SU-DHL-6 (cell line): ENCODE measurements around the gene RAG2.

ENCODE experiments used
- H2AFZ ChIP-seq: fragments of 200-600 bp; sonication (generic); 2 replicates; pipeline ENCODE4 v1.6.1; 2014; ENCODE audit warnings: low read depth, mild to moderate bottlenecking, moderate library complexity, mixed read lengths, antibody characterized with exemption, low read length; ENCODE audit not compliant: severe bottlenecking
- H3F3A ChIP-seq: fragments of 200-600 bp; shearing (Covaris generic); 2 replicates; pipeline ENCODE4 v1.6.0; 2016; ENCODE audit warnings: antibody characterized with exemption, mild to moderate bottlenecking; ENCODE audit not compliant: insufficient read depth
- H3K27ac ChIP-seq: fragments of 200-600 bp; sonication (generic); 2 replicates; pipeline ENCODE4 v1.5.1; 2016; ENCODE audit warnings: low read depth, mild to moderate bottlenecking, low read length, moderate library complexity, mixed read lengths
- H3K27me3 ChIP-seq: fragments of 200-600 bp; sonication (generic), shearing (Covaris generic); 2 replicates; pipeline ENCODE4 v1.6.0; 2014; ENCODE audit warnings: mild to moderate bottlenecking, low read length
- H3K36me3 ChIP-seq: fragments of 200-600 bp; sonication (generic); 2 replicates; pipeline ENCODE4 v1.6.1; 2014; ENCODE audit warnings: mild to moderate bottlenecking, low read length, mixed read lengths
- H3K4me2 ChIP-seq: fragments of 300-600, 200-600 bp; shearing (Covaris generic), sonication (generic); 2 replicates; pipeline ENCODE4 v1.6.0; 2014; ENCODE audit warnings: low read length, low read depth, mild to moderate bottlenecking; ENCODE audit not compliant: poor library complexity, severe bottlenecking
- H3K4me3 ChIP-seq: fragments of 200-600 bp; sonication (generic); 2 replicates; pipeline ENCODE4 v1.5.1; 2014; ENCODE audit warnings: antibody characterized with exemption, low read length, mild to moderate bottlenecking, mixed read lengths; ENCODE audit not compliant: insufficient read depth, poor library complexity, severe bottlenecking
- H3K79me2 ChIP-seq: fragments of 200-600 bp; sonication (generic); 2 replicates; pipeline ENCODE4 v1.6.1; 2014; ENCODE audit warnings: mild to moderate bottlenecking, low read length, moderate library complexity; ENCODE audit not compliant: insufficient read depth
- H3K9ac ChIP-seq: fragments of 200-600 bp; sonication (generic); 2 replicates; pipeline ENCODE4 v1.7.0; 2014; ENCODE audit warnings: mild to moderate bottlenecking, low read length
- H3K9me2 ChIP-seq: fragments of 200-600 bp; sonication (generic); replicated peaks from 2 replicates; pipeline ENCODE4 v1.6.1; 2014; ENCODE audit warnings: low read length; ENCODE audit not compliant: insufficient read depth
- H3K9me3 ChIP-seq: fragments of 200-600 bp; sonication (generic); 2 replicates; pipeline ENCODE4 v1.6.1; 2014; ENCODE audit warnings: low read length, mixed read lengths; ENCODE audit not compliant: insufficient read depth
- H4K20me1 ChIP-seq: fragments of 200-600 bp; sonication (generic); 2 replicates; pipeline ENCODE4 v1.6.1; 2014; ENCODE audit warnings: low read depth, mild to moderate bottlenecking, antibody characterized with exemption, low read length, moderate library complexity, mixed read lengths
- CTCF ChIP-seq: fragments of 200-600 bp; sonication (generic); IDR thresholded peaks from one replicate; pipeline ENCODE4 v1.5.1; 2017; ENCODE audit warnings: antibody characterized with exemption, mild to moderate bottlenecking, low read length, moderate library complexity; ENCODE audit not compliant: insufficient read depth, poor library complexity, severe bottlenecking
- EZH2phosphoT487 ChIP-seq: fragments of 200-600 bp; sonication (generic), shearing (Covaris generic); conservative IDR thresholded peaks from 2 replicates; pipeline ENCODE4 v1.6.1; 2018; ENCODE audit warnings: mild to moderate bottlenecking, antibody characterized with exemption, low read length, moderate library complexity, mixed read lengths

Gene RAG2

GRCh38 chr11:36588099-36588498 lies 9.9 kb downstream of the RAG2 start:
- Histone ChIP-seq H3K4me2 (no peak overlapping the region), H4K20me1 (no peaks in the 10 kb centered on the region), H3K9me3 (no peaks in the 10 kb centered on the region), H3K27ac (no peak overlapping the region), H3K9ac (no peak overlapping the region), H3K27me3 (no peaks in the 10 kb centered on the region), H3K79me2 (no peaks in the 10 kb centered on the region), H3K36me3 (no peaks in the 10 kb centered on the region), H3K9me2 (no peaks in the 10 kb centered on the region), H3F3A (no peaks in the 10 kb centered on the region), H2AFZ (no peak overlapping the region), H3K4me3 (no peak overlapping the region)
- no peak for TF ChIP-seq CTCF
- no peak for TF ChIP-seq EZH2phosphoT487

GRCh38 chr11:36586543-36586942 lies 11.5 kb downstream of the RAG2 start:
- Histone ChIP-seq H3K36me3 (no peaks in the 10 kb centered on the region), H3K9me3 (peaks cover 8% of the 10 kb centered on the region; the same call in 1 of the 2 replicates), H3K4me3 (no peak overlapping the region), H3K9ac (no peak overlapping the region), H3K9me2 (no peaks in the 10 kb centered on the region), H3K27me3 (no peaks in the 10 kb centered on the region), H4K20me1 (no peaks in the 10 kb centered on the region), H2AFZ (no peak overlapping the region), H3K27ac (no peak overlapping the region), H3K79me2 (no peaks in the 10 kb centered on the region), H3K4me2 (no peak overlapping the region), H3F3A (no peaks in the 10 kb centered on the region)
- TF ChIP-seq CTCF (no peak), EZH2phosphoT487 (no peak)

DNA sequence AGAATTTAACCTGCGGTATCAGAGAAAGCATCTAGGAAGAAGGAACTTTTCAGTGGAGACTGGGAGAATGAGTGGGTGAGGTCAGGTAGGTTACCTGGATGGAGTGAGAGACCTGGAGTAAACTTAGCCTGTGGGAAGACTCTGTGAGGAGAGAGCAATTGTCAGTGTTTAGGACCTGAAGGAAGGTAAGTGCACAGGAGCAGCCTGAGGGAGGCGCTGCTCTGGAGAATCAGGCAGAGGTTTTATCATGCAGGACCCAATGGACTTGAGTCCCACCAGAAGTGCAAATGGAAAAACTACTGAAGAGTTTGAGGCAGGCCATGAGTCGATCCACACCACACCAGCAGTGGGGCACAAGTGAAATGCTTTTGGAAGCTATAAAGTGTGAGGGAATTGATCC lies 14.4 kb downstream of the RAG2 start:
- no peaks in the 10 kb centered on the region for H3K79me2 ChIP-seq
- no peaks in the 10 kb centered on the region for H3K27me3 ChIP-seq

More for the DNA sequence above, 14.4 kb downstream of the RAG2 start:
- H3F3A ChIP-seq: no peaks in the 10 kb centered on the region
- no peak overlapping the region for H3K9ac ChIP-seq
- no peak overlapping the region for H3K4me3 ChIP-seq
- H3K9me3 ChIP-seq: peaks cover 15% of the 10 kb centered on the region; the same call in 1 of the 2 replicates
- no peaks in the 10 kb centered on the region for H3K9me2 ChIP-seq
- no peaks in the 10 kb centered on the region for H4K20me1 ChIP-seq
- H3K27ac ChIP-seq: no peak overlapping the region
- no peak for TF ChIP-seq EZH2phosphoT487
- no peak for TF ChIP-seq CTCF
- H3K36me3 ChIP-seq: no peaks in the 10 kb centered on the region
- H2AFZ ChIP-seq: no peak overlapping the region
- no peak overlapping the region for H3K4me2 ChIP-seq
